Suprapubic skin (tissue), 4 donors: ENCODE results near the gene PKD2L1. TPM values are rescaled to one million over a fixed set of nuclear protein-coding genes. Genes with fewer than 3 reads are reported as not detected.

Source experiments
- DNase-seq, 2 donors: peaks; one replicate each; pipeline ENCODE4 v3.0.0-alpha.2; 2019; ENCODE audit warnings: low spot score in 2 of 2
- H3K27ac ChIP-seq: fragments of 200-600 bp; sonication (generic); one replicate; pipeline ENCODE4 v1.5.1; 2019
- H3K27me3 ChIP-seq: fragments of 200-600 bp; sonication (generic); one replicate; pipeline ENCODE4 v1.5.1; 2019
- H3K36me3 ChIP-seq: fragments of 200-600 bp; sonication (generic); one replicate; pipeline ENCODE4 v1.5.1; 2019
- H3K4me1 ChIP-seq: fragments of 200-600 bp; sonication (generic); one replicate; pipeline ENCODE4 v1.5.1; 2019
- H3K4me3 ChIP-seq: fragments of 200-600 bp; sonication (generic); one replicate; pipeline ENCODE4 v1.5.1; 2019; ENCODE audit warnings: mild to moderate bottlenecking
- H3K9me3 ChIP-seq: fragments of 200-600 bp; sonication (generic); one replicate; pipeline ENCODE4 v1.5.1; 2019
- CTCF ChIP-seq, 2 donors: fragments of 200-600 bp in 1 of 2; fragments of 450-650 bp in 1 of 2; sonication (generic) in 1 of 2; IDR thresholded peaks; one replicate each; pipeline ENCODE4 v1.5.1; 2016 to 2019; ENCODE audit warnings: antibody characterized with exemption in 2 of 2, mild to moderate bottlenecking in 1 of 2, moderate library complexity in 1 of 2
- EP300 ChIP-seq: sonication (generic); formaldehyde crosslinking; IDR thresholded peaks from one replicate; pipeline ENCODE4 v1.6.1; 2017; ENCODE audit warnings: antibody characterized with exemption
- POLR2A ChIP-seq, 2 donors: fragments of 450-650 bp; IDR thresholded peaks; one replicate each; pipeline ENCODE4 v1.6.1; 2017; ENCODE audit warnings: antibody characterized with exemption in 2 of 2, mild to moderate bottlenecking in 2 of 2, moderate library complexity in 2 of 2
- POLR2AphosphoS5 ChIP-seq, 3 donors: sonication (generic); formaldehyde crosslinking; IDR thresholded peaks; one replicate each; pipeline ENCODE4 v1.6.1; 2017; ENCODE audit warnings: antibody characterized with exemption in 3 of 3
- WGBS: methylation state at CpG from one replicate; pipeline ENCODE4 v1.1.5; 2018; 5-methylcytosine and 5-hydroxymethylcytosine counted together
- total RNA-seq, 4 donors: library from RNA; depleted of rRNA; stranded (reverse); fragments of >200 nt; gene quantifications; one replicate each; pipeline ENCODE4 v1.1.0, GENCODE V29; 2016

The PKD2L1 gene
- total RNA-seq, 4 donors from 2014 or later: not detected

GRCh38 chr10:100372415-100373297 lies 42.6 kb upstream of the PKD2L1 start:
- H3K27ac ChIP-seq: peak overlapping the region; percentile 96
- TF ChIP-seq EP300 (no peak), POLR2AphosphoS5 (IDR thresholded peaks at IDR 0.05) (no peak), POLR2A (IDR thresholded peaks at IDR 0.05) (no peak), CTCF (IDR thresholded peaks at IDR 0.05) (no peak)
- H3K9me3 ChIP-seq: no peaks in the 10 kb centered on the region
- WGBS: 24% methylated on average over 8 of the region's 16 CpGs
- H3K27me3 ChIP-seq: no peaks in the 10 kb centered on the region
- H3K4me1 ChIP-seq: peaks cover 45% of the 10 kb centered on the region
- no peaks in the 10 kb centered on the region for H3K36me3 ChIP-seq
- peak overlapping the region; percentile 59 for H3K4me3 ChIP-seq
- DNase-seq: no peak

DNA sequence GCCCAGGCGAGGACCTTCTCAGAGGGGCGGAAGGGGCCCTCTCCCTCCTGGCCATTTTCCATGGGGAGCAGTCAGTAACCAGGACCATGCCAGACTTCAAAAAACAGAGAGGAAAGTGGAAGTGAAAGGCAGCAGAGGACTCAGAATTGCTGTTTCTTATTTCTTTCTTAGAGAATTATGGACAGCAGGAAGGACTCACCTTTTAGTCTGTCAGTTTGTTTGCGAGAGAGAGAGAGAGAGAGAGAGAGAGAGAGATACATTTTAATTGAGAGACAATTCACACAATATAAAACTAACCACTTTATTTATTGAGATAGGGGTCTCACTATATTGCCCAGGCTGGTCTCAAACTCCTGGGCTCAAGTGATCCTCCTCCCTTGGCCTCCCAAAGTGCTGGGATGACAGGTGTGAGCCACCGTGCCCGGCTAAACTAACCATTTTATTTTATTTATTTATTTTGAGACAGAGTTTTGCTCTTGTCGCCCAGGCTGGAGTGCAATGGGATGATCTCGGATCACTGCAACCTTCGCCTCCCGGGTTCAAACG lies 41.5 kb upstream of the PKD2L1 start:
- Histone ChIP-seq H3K27me3 (no peaks in the 10 kb centered on the region), H3K27ac (peak overlapping the region; percentile 96), H3K4me3 (peak overlapping the region; percentile 26), H3K9me3 (no peaks in the 10 kb centered on the region), H3K4me1 (peaks cover 45% of the 10 kb centered on the region), H3K36me3 (no peaks in the 10 kb centered on the region)
- DNase-seq: no peak
- 78% methylated on average over 9 of the region's 10 CpGs for WGBS
- TF ChIP-seq EP300 (no peak), CTCF (IDR thresholded peaks at IDR 0.05) (no peak), POLR2A (IDR thresholded peaks at IDR 0.05) (no peak), POLR2AphosphoS5 (IDR thresholded peaks at IDR 0.05) (no peak)

GRCh38 chr10:100370714-100371481 lies 40.9 kb upstream of the PKD2L1 start:
- no peaks in the 10 kb centered on the region for H3K27me3 ChIP-seq
- DNase-seq: peak; percentile 92
- H3K36me3 ChIP-seq: no peaks in the 10 kb centered on the region
- peaks cover 50% of the 10 kb centered on the region for H3K4me1 ChIP-seq
- H3K9me3 ChIP-seq: no peaks in the 10 kb centered on the region
- TF ChIP-seq POLR2AphosphoS5 (IDR thresholded peaks at IDR 0.05): peak in 2 of 3 donors; percentile 57 to 75
- TF ChIP-seq POLR2A (IDR thresholded peaks at IDR 0.05): no peak
- peak overlapping the region; percentile 96 for H3K27ac ChIP-seq
- 7% methylated on average over 9 of the region's 12 CpGs for WGBS
- H3K4me3 ChIP-seq: peak overlapping the region; percentile 26

- H3K9me3 ChIP-seq: no peaks in the 10 kb centered on the region
- peaks cover 56% of the 10 kb centered on the region for H3K4me1 ChIP-seq
Observed at GRCh38 chr10:100368721-100369120, 38.7 kb upstream of the PKD2L1 start.

More at GRCh38 chr10:100368721-100369120, 38.7 kb upstream of the PKD2L1 start:
- no peak overlapping the region for H3K4me3 ChIP-seq
- no peak for DNase-seq
- TF ChIP-seq CTCF (IDR thresholded peaks at IDR 0.05): no peak
- no peaks in the 10 kb centered on the region for H3K27me3 ChIP-seq
- no peak overlapping the region for H3K27ac ChIP-seq
- no peaks in the 10 kb centered on the region for H3K36me3 ChIP-seq
